HepG2 (cell line): ENCODE data around the gene GMPR. TPM values are rescaled to one million over a fixed set of nuclear protein-coding genes. Genes with fewer than 3 reads are reported as not detected.
A peak's percentile ranks its signal among the peaks of the same experiment; 100 is the strongest.

Experiments
- ARID5B ChIP-seq: IDR thresholded peaks from 2 replicates; pipeline ENCODE4 v1.4.0; 2020; ENCODE audit warnings: mild to moderate bottlenecking, missing genetic modification reagents
- BCL6 ChIP-seq: IDR thresholded peaks from 2 replicates; pipeline ENCODE4 v1.6.1; 2016; ENCODE audit warnings: missing genetic modification reagents, missing compliant biosample characterization
- BHLHE40 ChIP-seq: IDR thresholded peaks from 2 replicates; pipeline ENCODE4 v1.6.1; 2011; ENCODE audit warnings: low read length, improper control_type of control experiment
- EHMT2 ChIP-seq: fragments of 200-600 bp; sonication (generic); IDR thresholded peaks from 2 replicates; pipeline ENCODE4 v1.7.0; 2017; ENCODE audit warnings: antibody characterized with exemption, low read depth, low read length, borderline replicate concordance
- GZF1 ChIP-seq: sonication (generic); formaldehyde crosslinking; IDR thresholded peaks from 2 replicates; pipeline ENCODE4 v1.5.1; 2020; ENCODE audit warnings: mild to moderate bottlenecking, missing genetic modification reagents
- MAFF ChIP-seq: IDR thresholded peaks from 2 replicates; pipeline ENCODE4 v1.6.1; 2011; ENCODE audit warnings: low read depth, low read length, improper control_type of control experiment
- MXD1 ChIP-seq: sonication (generic); formaldehyde crosslinking; IDR thresholded peaks from 2 replicates; pipeline ENCODE4 v1.4.0; 2020; ENCODE audit warnings: mild to moderate bottlenecking, missing genetic modification reagents
- NFE2 ChIP-seq: sonication (generic); formaldehyde crosslinking; IDR thresholded peaks from 2 replicates; pipeline ENCODE4 v1.4.0; 2020; ENCODE audit warnings: missing genetic modification reagents
- SAP130 ChIP-seq: IDR thresholded peaks from 2 replicates; pipeline ENCODE4 v1.6.1; 2016; ENCODE audit warnings: low read depth
- SIN3A ChIP-seq: IDR thresholded peaks from 2 replicates; pipeline ENCODE4 v1.6.1; 2011; ENCODE audit warnings: low read depth, mild to moderate bottlenecking, control low read depth, low read length, borderline replicate concordance
- SOX5 ChIP-seq: IDR thresholded peaks from 2 replicates; pipeline ENCODE4 v1.6.1; 2016; ENCODE audit warnings: borderline replicate concordance
- ZBTB33 ChIP-seq: sonication (generic); formaldehyde crosslinking; IDR thresholded peaks from 2 replicates; pipeline ENCODE4 v1.4.0; 2020; ENCODE audit warnings: missing genetic modification reagents
- ZBTB7A ChIP-seq: sonication (generic); formaldehyde crosslinking; IDR thresholded peaks from 2 replicates; pipeline ENCODE4 v1.8.0; 2022; ENCODE audit warnings: mild to moderate bottlenecking, missing genetic modification reagents
- ZFP36L2 ChIP-seq: sonication (generic); formaldehyde crosslinking; IDR thresholded peaks from 2 replicates; pipeline ENCODE4 v1.4.0; 2020; ENCODE audit warnings: missing genetic modification reagents
- ZHX1 ChIP-seq: sonication (generic); formaldehyde crosslinking; IDR thresholded peaks from 2 replicates; pipeline ENCODE4 v1.8.1; 2022; ENCODE audit warnings: low read depth, mild to moderate bottlenecking, missing genetic modification reagents
- ZNF30 ChIP-seq: sonication (generic); formaldehyde crosslinking; IDR thresholded peaks from 2 replicates; pipeline ENCODE4 v1.5.0; 2020; ENCODE audit warnings: mild to moderate bottlenecking, missing genetic modification reagents
- ZNF704 ChIP-seq: sonication (generic); formaldehyde crosslinking; IDR thresholded peaks from 2 replicates; pipeline ENCODE4 v1.8.1; 2023; ENCODE audit warnings: mild to moderate bottlenecking, inconsistent platforms, moderate library complexity, missing genetic modification reagents, borderline replicate concordance
- ZNF740 ChIP-seq: sonication (generic); formaldehyde crosslinking; IDR thresholded peaks from 2 replicates; pipeline ENCODE4 v1.4.0; 2020; ENCODE audit warnings: missing genetic modification reagents
- polyA plus RNA-seq, 8 experiments: library from polyadenylated mRNA; depleted of rRNA in 3 of 8; stranded (reverse) in 7 of 8; unstranded in 1 of 8; fragments of >200 nt; fragmentation: Illumina TruSeq in 4 of 8; extraction: Trizol in 4 of 8; gene quantifications; 2 replicates each; pipeline versions ENCODE4 v1.2.1 to v1.2.3, GENCODE V29; 2011 to 2016; ENCODE audit warnings: low read depth in 4 of 8, missing spikeins in 1 of 8, mixed read lengths in 1 of 8; ENCODE audit not compliant: insufficient read depth in 1 of 8
- total RNA-seq, 5 experiments: library from RNA; depleted of rRNA; stranded (reverse); fragments of >200 nt; fragmentation: Illumina TruSeq; extraction: Trizol; gene quantifications; 2 replicates each; pipeline ENCODE4 v1.2.3, GENCODE V29; 2016; ENCODE audit warnings: low read depth in 1 of 5

Gene GMPR
- total and polyA plus RNA-seq, 2 of the 13 experiments (the other 11 are each of a cell fraction or from before 2014, with no cell fraction given), result not detected

- TF ChIP-seq ARID5B (peak; percentile 51; the same call in 1 of the 2 replicates), ZNF740 (CRISPR knock-in tag) (no peak), SIN3A (no peak), ZNF704 (CRISPR knock-in tag) (no peak), SAP130 (peak; percentile 47; the same call in 1 of the 2 replicates), NFE2 (CRISPR knock-in tag) (no peak), ZBTB33 (CRISPR knock-in tag) (peak; percentile 75; the same call in 1 of the 2 replicates), MAFF (0 out of 2 replicates have a peak, but pooled peaks have one; percentile 4), ZHX1 (CRISPR knock-in tag) (no peak), SOX5 (peak; percentile 95), ZNF30 (CRISPR knock-in tag) (no peak), ZFP36L2 (CRISPR knock-in tag) (no peak), GZF1 (no peak), BCL6 (CRISPR knock-in tag) (peak; percentile 61), ZBTB7A (no peak), EHMT2 (0 out of 2 replicates have a peak, but pooled peaks have one; percentile 49), MXD1 (CRISPR knock-in tag) (no peak), BHLHE40 (no peak)
Observed at GRCh38 chr6:16302721-16303552, 64.5 kb downstream of the GMPR start (continued).
